Smooth muscle cell (in vitro differentiated cells): ENCODE data around the gene DOK6. TPM values are rescaled to one million over a fixed set of nuclear protein-coding genes. Genes with fewer than 3 reads are reported as not detected.

Experiments
- DNase-seq: peaks from one replicate; lab custom pipeline; 2025; ENCODE audit not compliant: unreplicated experiment; lab: John Stamatoyannopoulos, UW
- H2AFZ ChIP-seq: fragments of 200-600 bp; sonication (generic); 2 replicates; pipeline ENCODE4 v1.6.0; 2016; ENCODE audit warnings: antibody characterized with exemption, low read depth, mild to moderate bottlenecking
- H3F3A ChIP-seq: fragments of 200-600 bp; sonication (generic); 2 replicates; pipeline ENCODE4 v1.6.0; 2017; ENCODE audit warnings: antibody characterized with exemption, low read depth
- H3K27ac ChIP-seq: fragments of 200-600 bp; sonication (generic); 2 replicates; pipeline ENCODE4 v1.5.1; 2016; ENCODE audit warnings: low read depth, mild to moderate bottlenecking
- H3K27me3 ChIP-seq: fragments of 200-600 bp; sonication (generic); 2 replicates; pipeline ENCODE4 v1.6.1; 2016; ENCODE audit warnings: low read depth, mild to moderate bottlenecking
- H3K36me3 ChIP-seq: fragments of 200-600 bp; sonication (generic); 2 replicates; pipeline ENCODE4 v1.5.1; 2016; ENCODE audit warnings: low read depth
- H3K4me1 ChIP-seq: fragments of 200-600 bp; sonication (generic); 2 replicates; pipeline ENCODE4 v1.5.1; 2016; ENCODE audit warnings: low read depth
- H3K4me2 ChIP-seq: fragments of 200-600 bp; sonication (generic); 2 replicates; pipeline ENCODE4 v1.6.0; 2016; ENCODE audit warnings: mild to moderate bottlenecking
- H3K4me3 ChIP-seq: fragments of 200-600 bp; sonication (generic); 2 replicates; pipeline ENCODE4 v1.5.1; 2016; ENCODE audit warnings: mild to moderate bottlenecking
- H3K79me2 ChIP-seq: fragments of 200-600 bp; sonication (generic); 2 replicates; pipeline ENCODE4 v1.6.0; 2016; ENCODE audit warnings: low read depth, mild to moderate bottlenecking
- H3K9ac ChIP-seq: fragments of 200-600 bp; sonication (generic); 2 replicates; pipeline ENCODE4 v1.6.0; 2016; ENCODE audit warnings: low read depth
- H3K9me3 ChIP-seq: fragments of 200-600 bp; sonication (generic); replicated peaks from 2 replicates; pipeline ENCODE4 v1.5.1; 2016; ENCODE audit warnings: low read depth
- H4K20me1 ChIP-seq: fragments of 200-600 bp; sonication (generic); 2 replicates; pipeline ENCODE4 v1.6.0; 2016; ENCODE audit warnings: low read depth
- WGBS: methylation state at CpG from one replicate; pipeline ENCODE4 v1.1.7; 2016; ENCODE audit warnings: low lambda C conversion rate; 5-methylcytosine and 5-hydroxymethylcytosine counted together
- polyA plus RNA-seq: library from polyadenylated mRNA; unstranded; fragments of >200 nt; fragmentation: Nextera tagmentation; extraction: Ambion mirVana; gene quantifications from 2 replicates; pipeline ENCODE4 v1.2.1, GENCODE V29; 2016
- total RNA-seq: library from RNA; depleted of rRNA; stranded (reverse); fragments of >200 nt; gene quantifications from 2 replicates; pipeline ENCODE4 v1.2.3, GENCODE V29; 2014
- TF ChIP-seq, protein P1 (sequence below): fragments of 200-600 bp; sonication (generic); IDR thresholded peaks from 2 replicates; pipeline ENCODE4 v1.5.1; 2017; ENCODE audit warnings: borderline replicate concordance, mild to moderate bottlenecking, antibody characterized with exemption; ENCODE audit not compliant: insufficient read depth, poor library complexity, severe bottlenecking

DOK6 gene
- total and polyA plus RNA-seq, 2 experiments from 2014 or later = 7.2 to 21.4 TPM

GRCh38 chr18:69523582-69523981 is 122.9 kb downstream of the DOK6 start:
- no peak for DNase-seq
- 90% methylated on average over 3 of the region's 3 CpGs for WGBS
- Histone ChIP-seq H4K20me1 (no peaks in the 10 kb centered on the region), H3K4me1 (no peaks in the 10 kb centered on the region), H3K36me3 (no peaks in the 10 kb centered on the region), H3K27ac (no peak overlapping the region), H3K9ac (no peak overlapping the region), H3K79me2 (no peaks in the 10 kb centered on the region), H3K4me3 (no peak overlapping the region), H3K4me2 (no peak overlapping the region), H3K9me3 (no peaks in the 10 kb centered on the region), H2AFZ (no peak overlapping the region), H3K27me3 (no peaks in the 10 kb centered on the region), H3F3A (no peaks in the 10 kb centered on the region)
- TF ChIP-seq, protein P1, sequence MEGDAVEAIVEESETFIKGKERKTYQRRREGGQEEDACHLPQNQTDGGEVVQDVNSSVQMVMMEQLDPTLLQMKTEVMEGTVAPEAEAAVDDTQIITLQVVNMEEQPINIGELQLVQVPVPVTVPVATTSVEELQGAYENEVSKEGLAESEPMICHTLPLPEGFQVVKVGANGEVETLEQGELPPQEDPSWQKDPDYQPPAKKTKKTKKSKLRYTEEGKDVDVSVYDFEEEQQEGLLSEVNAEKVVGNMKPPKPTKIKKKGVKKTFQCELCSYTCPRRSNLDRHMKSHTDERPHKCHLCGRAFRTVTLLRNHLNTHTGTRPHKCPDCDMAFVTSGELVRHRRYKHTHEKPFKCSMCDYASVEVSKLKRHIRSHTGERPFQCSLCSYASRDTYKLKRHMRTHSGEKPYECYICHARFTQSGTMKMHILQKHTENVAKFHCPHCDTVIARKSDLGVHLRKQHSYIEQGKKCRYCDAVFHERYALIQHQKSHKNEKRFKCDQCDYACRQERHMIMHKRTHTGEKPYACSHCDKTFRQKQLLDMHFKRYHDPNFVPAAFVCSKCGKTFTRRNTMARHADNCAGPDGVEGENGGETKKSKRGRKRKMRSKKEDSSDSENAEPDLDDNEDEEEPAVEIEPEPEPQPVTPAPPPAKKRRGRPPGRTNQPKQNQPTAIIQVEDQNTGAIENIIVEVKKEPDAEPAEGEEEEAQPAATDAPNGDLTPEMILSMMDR = no peak

- H3K79me2 ChIP-seq = no peaks in the 10 kb centered on the region
- no peak overlapping the region for H2AFZ ChIP-seq
- no peaks in the 10 kb centered on the region for H3K36me3 ChIP-seq
- no peaks in the 10 kb centered on the region for H4K20me1 ChIP-seq
- H3K9me3 ChIP-seq = no peaks in the 10 kb centered on the region
- no peaks in the 10 kb centered on the region for H3K4me1 ChIP-seq
- WGBS = 89% methylated on average over 3 of the region's 3 CpGs
- no peaks in the 10 kb centered on the region for H3F3A ChIP-seq
- no peak overlapping the region for H3K4me2 ChIP-seq
- no peak for DNase-seq
- TF ChIP-seq, protein P1 = no peak
- no peaks in the 10 kb centered on the region for H3K27me3 ChIP-seq
- H3K4me3 ChIP-seq = no peak overlapping the region
- no peak overlapping the region for H3K9ac ChIP-seq
- H3K27ac ChIP-seq = no peak overlapping the region
Measured at GRCh38 chr18:69528435-69528834, 127.7 kb downstream of the DOK6 start.

- Histone ChIP-seq H3K27ac (no peak overlapping the region), H3K4me1 (no peaks in the 10 kb centered on the region), H3K27me3 (no peaks in the 10 kb centered on the region), H3K9ac (no peak overlapping the region), H4K20me1 (no peaks in the 10 kb centered on the region), H3K4me3 (no peak overlapping the region), H3F3A (no peaks in the 10 kb centered on the region), H3K4me2 (no peak overlapping the region), H2AFZ (no peak overlapping the region), H3K79me2 (no peaks in the 10 kb centered on the region), H3K9me3 (no peaks in the 10 kb centered on the region), H3K36me3 (no peaks in the 10 kb centered on the region)
- 94% methylated on average over 2 of the region's 2 CpGs for WGBS
- TF ChIP-seq, protein P1 = no peak
- no peak for DNase-seq
Measured at GRCh38 chr18:69529151-69529550, 128.5 kb downstream of the DOK6 start.

GRCh38 chr18:69531973-69532372 is 131.3 kb downstream of the DOK6 start:
- DNase-seq = no peak
- Histone ChIP-seq H3K9me3 (no peaks in the 10 kb centered on the region), H3K4me3 (no peak overlapping the region), H3K4me1 (no peaks in the 10 kb centered on the region), H4K20me1 (no peaks in the 10 kb centered on the region), H3K79me2 (no peaks in the 10 kb centered on the region), H3F3A (no peaks in the 10 kb centered on the region), H3K4me2 (no peak overlapping the region), H3K9ac (no peak overlapping the region), H3K27me3 (no peaks in the 10 kb centered on the region), H3K36me3 (no peaks in the 10 kb centered on the region), H3K27ac (no peak overlapping the region), H2AFZ (no peak overlapping the region)
- 68% methylated on average over 5 of the region's 5 CpGs for WGBS
- TF ChIP-seq, protein P1 = no peak
